Erythroblast (primary cell): Measurements from ENCODE around the gene THRA.

Experiments used
- GATA1 ChIP-seq: IDR thresholded peaks from 2 replicates; pipeline ENCODE4 v1.6.1; 2011; ENCODE audit warnings: low read depth, mild to moderate bottlenecking, control low read depth, low read length, moderate library complexity
- POLR2A ChIP-seq: IDR thresholded peaks from 2 replicates; pipeline ENCODE4 v1.6.1; 2011; ENCODE audit warnings: mild to moderate bottlenecking, low read length

DNA sequence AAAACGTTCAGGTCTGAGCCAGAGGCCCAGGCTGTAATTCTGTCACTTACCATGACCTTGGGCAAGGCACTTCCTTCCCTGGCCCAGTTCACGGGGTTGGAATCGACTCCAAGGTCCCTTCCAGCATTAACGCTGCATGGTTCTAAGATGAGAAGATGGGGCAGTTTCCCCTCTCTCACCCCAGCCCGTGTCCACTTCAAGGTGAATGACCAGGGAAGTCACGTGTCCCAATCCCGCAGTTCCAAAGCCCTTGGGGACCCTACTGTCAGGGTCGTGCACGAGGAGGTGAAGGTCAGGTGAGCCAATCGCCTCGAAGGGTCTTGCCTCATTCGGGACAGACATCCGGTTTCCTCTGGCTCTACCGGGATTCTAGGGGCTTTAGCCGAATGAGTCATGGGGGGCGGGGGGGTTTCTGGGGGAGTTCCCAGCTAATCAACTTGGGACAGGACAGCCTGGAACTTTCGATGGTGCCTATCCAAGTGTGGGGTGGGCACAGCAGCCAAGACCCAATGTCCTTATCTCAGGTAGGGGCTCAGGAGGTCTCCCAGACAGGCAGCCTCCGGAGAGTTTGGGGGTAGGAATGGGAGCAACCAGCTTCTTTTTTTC is 48.3 kb upstream of the THRA start:
- TF ChIP-seq POLR2A (no peak), GATA1 (no peak)
